ENCODE measurements around the gene GTF3C2. TPM values are rescaled to one million over a fixed set of nuclear protein-coding genes. Genes with fewer than 3 reads are reported as not detected.
"Not testable (repeated sequence)": the region's sequence is repeated elsewhere in the genome, so short reads cannot be mapped to it uniquely, and the experiment has no call there.

GTF3C2 gene
- total and polyA plus RNA-seq, 4 donors, result 9.7 to 20.6 (median 14.7) TPM

- 49% methylated on average over 8 of the region's 8 CpGs for WGBS
- H3K9me3 ChIP-seq (ENCODE audit: control insufficient read depth in 4 of 4, low read length in 3 of 4), result no peaks in the 10 kb centered on the region
- H3K4me3 ChIP-seq (ENCODE audit: low read depth in 1 of 3, low read length in 3 of 3), result no peak overlapping the region
- DNase-seq (ENCODE audit: low spot score), result no peak
- H3K27me3 ChIP-seq (ENCODE audit: control insufficient read depth in 4 of 4, insufficient read depth in 4 of 4, low read length in 3 of 4), result no peaks in the 10 kb centered on the region
- peak overlapping the region in 1 of 2 donors; percentile 4 for H3K27ac ChIP-seq (ENCODE audit: low read depth in 1 of 2, low read length in 2 of 2)
- peaks cover 0 to 4% (median 2%) of the 10 kb centered on the region in 4 donors for H3K36me3 ChIP-seq (ENCODE audit: control insufficient read depth in 4 of 4, insufficient read depth in 3 of 4, low read depth in 1 of 4, low read length in 3 of 4)
- peaks cover 5 to 22% (median 15%) of the 10 kb centered on the region in 4 donors for H3K4me1 ChIP-seq (ENCODE audit: control insufficient read depth in 4 of 4, insufficient read depth in 4 of 4, low read length in 3 of 4)
- no peak overlapping the region for H3K9ac ChIP-seq (ENCODE audit: low read depth in 1 of 2, low read length in 2 of 2)
- TF ChIP-seq ATF3 (IDR thresholded peaks at IDR 0.05) (peak; percentile 99), HNF4G (IDR thresholded peaks at IDR 0.05) (no peak), GABPA (IDR thresholded peaks at IDR 0.05 in 1 of 2, conservative IDR thresholded peaks at IDR 0.05 in 1 of 2) (peak in 1 of 2 donors; percentile 65), TAF1 (conservative IDR thresholded peaks at IDR 0.05) (no peak), REST (IDR thresholded peaks at IDR 0.05) (no peak), JUND (IDR thresholded peaks at IDR 0.05) (peak; percentile 100), HNF4A (conservative IDR thresholded peaks at IDR 0.05) (peak; percentile 26 to 67), EGR1 (IDR thresholded peaks at IDR 0.05; ENCODE audit: low read depth in 2 of 2) (no peak), YY1 (IDR thresholded peaks at IDR 0.05) (peak; percentile 71), SP1 (IDR thresholded peaks at IDR 0.05) (peak; percentile 33), FOXA1 (IDR thresholded peaks at IDR 0.05) (no peak), MAX (IDR thresholded peaks at IDR 0.05) (peak; percentile 15), RXRA (IDR thresholded peaks at IDR 0.05) (peak in 1 of 2 donors; percentile 65), FOXA2 (IDR thresholded peaks at IDR 0.05) (peak; percentile 18), NR2F2 (IDR thresholded peaks at IDR 0.05) (no peak), RAD21 (IDR thresholded peaks at IDR 0.05) (peak; percentile 81 to 83)
- TF ChIP-seq, protein P1, sequence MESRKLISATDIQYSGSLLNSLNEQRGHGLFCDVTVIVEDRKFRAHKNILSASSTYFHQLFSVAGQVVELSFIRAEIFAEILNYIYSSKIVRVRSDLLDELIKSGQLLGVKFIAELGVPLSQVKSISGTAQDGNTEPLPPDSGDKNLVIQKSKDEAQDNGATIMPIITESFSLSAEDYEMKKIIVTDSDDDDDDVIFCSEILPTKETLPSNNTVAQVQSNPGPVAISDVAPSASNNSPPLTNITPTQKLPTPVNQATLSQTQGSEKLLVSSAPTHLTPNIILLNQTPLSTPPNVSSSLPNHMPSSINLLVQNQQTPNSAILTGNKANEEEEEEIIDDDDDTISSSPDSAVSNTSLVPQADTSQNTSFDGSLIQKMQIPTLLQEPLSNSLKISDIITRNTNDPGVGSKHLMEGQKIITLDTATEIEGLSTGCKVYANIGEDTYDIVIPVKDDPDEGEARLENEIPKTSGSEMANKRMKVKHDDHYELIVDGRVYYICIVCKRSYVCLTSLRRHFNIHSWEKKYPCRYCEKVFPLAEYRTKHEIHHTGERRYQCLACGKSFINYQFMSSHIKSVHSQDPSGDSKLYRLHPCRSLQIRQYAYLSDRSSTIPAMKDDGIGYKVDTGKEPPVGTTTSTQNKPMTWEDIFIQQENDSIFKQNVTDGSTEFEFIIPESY (IDR thresholded peaks at IDR 0.05), result no peak
- TF ChIP-seq, protein P2, sequence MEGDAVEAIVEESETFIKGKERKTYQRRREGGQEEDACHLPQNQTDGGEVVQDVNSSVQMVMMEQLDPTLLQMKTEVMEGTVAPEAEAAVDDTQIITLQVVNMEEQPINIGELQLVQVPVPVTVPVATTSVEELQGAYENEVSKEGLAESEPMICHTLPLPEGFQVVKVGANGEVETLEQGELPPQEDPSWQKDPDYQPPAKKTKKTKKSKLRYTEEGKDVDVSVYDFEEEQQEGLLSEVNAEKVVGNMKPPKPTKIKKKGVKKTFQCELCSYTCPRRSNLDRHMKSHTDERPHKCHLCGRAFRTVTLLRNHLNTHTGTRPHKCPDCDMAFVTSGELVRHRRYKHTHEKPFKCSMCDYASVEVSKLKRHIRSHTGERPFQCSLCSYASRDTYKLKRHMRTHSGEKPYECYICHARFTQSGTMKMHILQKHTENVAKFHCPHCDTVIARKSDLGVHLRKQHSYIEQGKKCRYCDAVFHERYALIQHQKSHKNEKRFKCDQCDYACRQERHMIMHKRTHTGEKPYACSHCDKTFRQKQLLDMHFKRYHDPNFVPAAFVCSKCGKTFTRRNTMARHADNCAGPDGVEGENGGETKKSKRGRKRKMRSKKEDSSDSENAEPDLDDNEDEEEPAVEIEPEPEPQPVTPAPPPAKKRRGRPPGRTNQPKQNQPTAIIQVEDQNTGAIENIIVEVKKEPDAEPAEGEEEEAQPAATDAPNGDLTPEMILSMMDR (IDR thresholded peaks at IDR 0.05; ENCODE audit: low read depth, low read length, missing input control), result peak; percentile 66
Observed at GRCh38 chr2:27320958-27321543, 35.5 kb downstream of the GTF3C2 start.

GRCh38 chr2:27319839-27320238 lies 36.7 kb downstream of the GTF3C2 start:
- not testable (repeated sequence) for H3K9ac ChIP-seq (ENCODE audit: low read depth in 1 of 2, low read length in 2 of 2); H3K27me3 ChIP-seq (ENCODE audit: control insufficient read depth in 4 of 4, insufficient read depth in 4 of 4, low read length in 3 of 4); H3K9me3 ChIP-seq (ENCODE audit: control insufficient read depth in 4 of 4, low read length in 3 of 4); DNase-seq (ENCODE audit: low spot score); H3K27ac ChIP-seq (ENCODE audit: low read depth in 1 of 2, low read length in 2 of 2); H3K4me3 ChIP-seq (ENCODE audit: low read depth in 1 of 3, low read length in 3 of 3); H3K36me3 ChIP-seq (ENCODE audit: control insufficient read depth in 4 of 4, insufficient read depth in 3 of 4, low read depth in 1 of 4, low read length in 3 of 4)
- WGBS, result 95% methylated on average over 15 of the region's 15 CpGs
- peaks cover 5 to 22% (median 15%) of the 10 kb centered on the region in 4 donors for H3K4me1 ChIP-seq (ENCODE audit: control insufficient read depth in 4 of 4, insufficient read depth in 4 of 4, low read length in 3 of 4)

All from liver (tissue), 9 donors.